Measurements from ENCODE around the gene CFAP52.
"Not testable (repeated sequence)": the region's sequence is repeated elsewhere in the genome, so short reads cannot be mapped to it uniquely, and the experiment has no call there.

Gene CFAP52

DNA sequence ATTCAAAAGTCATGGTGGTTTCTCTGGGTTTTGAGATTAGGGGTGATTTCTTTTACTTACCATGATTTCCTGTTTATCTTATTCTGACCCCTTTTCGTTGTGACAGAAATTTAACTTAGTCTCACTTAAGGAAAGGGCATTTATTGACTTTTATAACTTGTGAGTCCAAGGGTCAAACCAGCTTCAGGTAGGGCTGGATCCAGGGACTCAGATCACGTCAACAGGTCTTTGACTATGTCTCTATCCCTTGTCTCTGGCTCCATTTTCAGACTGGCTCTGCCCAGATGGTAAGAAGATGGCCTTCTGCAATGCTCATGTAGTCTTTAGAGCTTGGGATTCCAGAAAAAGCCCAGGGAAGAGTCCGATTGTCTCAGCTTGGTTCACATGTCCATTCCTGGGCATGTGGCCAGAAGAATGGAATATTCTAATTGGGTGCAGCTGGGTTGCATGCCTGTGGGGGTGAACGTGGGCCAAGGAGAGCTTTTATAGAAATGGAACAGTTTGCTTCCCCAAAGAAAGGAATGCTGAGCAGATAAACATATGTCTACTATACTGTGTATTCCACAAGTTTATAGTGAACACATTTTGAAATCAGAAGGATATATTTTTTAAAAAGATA lies 82.3 kb downstream of the CFAP52 start:
- no peaks in the 10 kb centered on the region for H3K4me1 Mint-ChIP-seq
- no peaks in the 10 kb centered on the region for H3K36me3 Mint-ChIP-seq
- H3K4me3 Mint-ChIP-seq, result no peak overlapping the region
- H3K9me3 Mint-ChIP-seq, result no peaks in the 10 kb centered on the region
- peaks cover 5% of the 10 kb centered on the region for H3K27me3 Mint-ChIP-seq
- H3K27ac Mint-ChIP-seq, result no peak overlapping the region

DNA sequence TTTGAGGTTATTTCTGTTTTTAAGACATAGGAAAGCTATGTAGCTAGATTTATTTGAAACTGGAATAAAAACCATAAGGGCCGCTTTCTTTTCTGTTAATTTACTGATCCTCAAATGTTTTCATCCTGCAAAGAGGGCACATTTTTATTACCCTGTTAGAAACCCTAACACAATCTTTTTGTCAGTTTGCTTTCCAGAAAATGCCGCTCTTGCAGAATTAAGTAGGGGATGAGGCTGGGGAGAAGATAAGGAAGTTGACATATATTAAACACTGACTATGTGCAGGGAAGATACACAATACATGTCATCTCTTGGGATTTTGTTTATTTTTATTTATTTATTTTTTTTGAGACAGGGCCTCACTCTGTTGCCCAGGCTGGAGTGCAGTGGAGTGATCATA lies 84.6 kb downstream of the CFAP52 start:
- Mint-ChIP-seq H3K4me1 (no peaks in the 10 kb centered on the region), H3K4me3 (no peak overlapping the region), H3K36me3 (peaks cover 2% of the 10 kb centered on the region), H3K9me3 (peaks cover 4% of the 10 kb centered on the region), H3K27ac (no peak overlapping the region), H3K27me3 (peaks cover 11% of the 10 kb centered on the region)

DNA sequence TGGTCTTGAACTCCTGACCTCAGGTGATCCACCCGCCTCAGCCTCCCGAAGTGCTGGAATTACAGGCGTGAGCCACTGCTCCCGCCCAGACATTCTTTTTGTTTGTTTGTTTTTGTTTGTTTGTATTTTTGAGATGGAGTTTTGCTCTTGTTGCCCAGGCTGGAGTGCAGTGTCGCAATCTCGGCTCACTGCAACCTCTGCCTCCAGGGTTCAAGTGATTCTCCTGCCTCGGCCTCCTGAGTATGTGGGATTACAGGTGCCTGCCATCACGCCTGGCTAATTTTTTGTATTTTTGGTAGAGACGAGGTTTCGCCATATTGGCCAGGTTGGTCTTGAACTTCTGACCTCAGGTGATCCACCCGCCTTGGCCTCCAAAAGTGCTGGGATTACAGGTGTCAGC lies 87.1 kb downstream of the CFAP52 start:
- not testable (repeated sequence) for H3K27ac Mint-ChIP-seq, H3K4me1 Mint-ChIP-seq, H3K36me3 Mint-ChIP-seq, H3K4me3 Mint-ChIP-seq, H3K9me3 Mint-ChIP-seq
- peaks cover 13% of the 10 kb centered on the region for H3K27me3 Mint-ChIP-seq

DNA sequence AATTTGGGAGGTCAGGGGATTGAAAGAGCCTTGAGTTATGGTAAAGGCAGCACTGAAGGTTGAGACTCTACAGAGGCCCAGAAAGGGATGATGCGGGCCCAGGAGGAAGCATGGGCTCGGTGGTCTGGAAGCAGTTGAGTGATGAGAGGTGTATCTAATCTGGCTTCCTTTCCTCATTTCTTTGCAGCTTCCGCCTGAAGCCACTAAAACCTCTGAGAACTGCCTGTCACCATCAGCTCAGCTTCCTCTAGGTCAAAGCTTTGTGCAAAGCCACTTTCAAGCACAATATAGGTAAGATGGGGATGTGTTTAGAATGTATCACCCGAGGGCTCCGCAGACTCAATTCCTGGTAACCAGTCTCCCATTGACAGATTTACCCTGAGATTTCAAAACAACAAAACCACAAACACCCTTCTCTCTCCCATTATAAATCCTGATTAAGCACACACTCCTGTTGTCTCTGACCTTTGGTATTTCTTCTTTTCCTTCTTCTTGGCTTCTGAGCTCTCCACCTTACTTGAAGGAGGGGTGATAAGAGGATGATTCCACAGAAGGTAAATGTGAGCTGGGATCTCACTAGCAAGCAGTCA lies 90.1 kb downstream of the CFAP52 start:
- Mint-ChIP-seq H3K27ac (no peak overlapping the region), H3K27me3 (peaks cover 21% of the 10 kb centered on the region), H3K36me3 (peaks cover 2% of the 10 kb centered on the region), H3K4me1 (peaks cover 5% of the 10 kb centered on the region), H3K9me3 (peaks cover 4% of the 10 kb centered on the region), H3K4me3 (no peak overlapping the region)

DNA sequence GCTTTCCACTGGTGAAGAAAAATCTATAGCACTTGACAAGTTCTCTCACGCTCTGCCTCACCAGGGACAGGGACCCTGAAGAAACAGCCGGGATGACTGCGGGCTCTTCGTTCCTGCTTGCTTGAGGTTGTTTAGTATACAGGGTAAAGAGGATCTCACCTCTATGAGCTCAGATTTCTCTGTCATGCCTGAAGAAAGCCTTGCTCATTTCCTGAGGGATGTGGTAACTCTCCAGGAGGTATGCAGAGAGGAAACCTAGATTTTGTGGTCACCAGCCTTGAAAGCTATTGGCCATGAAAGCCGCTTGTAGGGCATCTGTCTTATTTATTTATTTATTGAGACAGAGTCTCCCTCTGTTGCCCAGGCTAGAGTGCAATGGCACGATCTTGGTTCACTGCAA lies 92.1 kb downstream of the CFAP52 start:
- Mint-ChIP-seq H3K36me3 (peaks cover 2% of the 10 kb centered on the region), H3K4me1 (peaks cover 5% of the 10 kb centered on the region), H3K9me3 (peaks cover 4% of the 10 kb centered on the region), H3K27me3 (peaks cover 23% of the 10 kb centered on the region), H3K4me3 (no peak overlapping the region), H3K27ac (no peak overlapping the region)

DNA sequence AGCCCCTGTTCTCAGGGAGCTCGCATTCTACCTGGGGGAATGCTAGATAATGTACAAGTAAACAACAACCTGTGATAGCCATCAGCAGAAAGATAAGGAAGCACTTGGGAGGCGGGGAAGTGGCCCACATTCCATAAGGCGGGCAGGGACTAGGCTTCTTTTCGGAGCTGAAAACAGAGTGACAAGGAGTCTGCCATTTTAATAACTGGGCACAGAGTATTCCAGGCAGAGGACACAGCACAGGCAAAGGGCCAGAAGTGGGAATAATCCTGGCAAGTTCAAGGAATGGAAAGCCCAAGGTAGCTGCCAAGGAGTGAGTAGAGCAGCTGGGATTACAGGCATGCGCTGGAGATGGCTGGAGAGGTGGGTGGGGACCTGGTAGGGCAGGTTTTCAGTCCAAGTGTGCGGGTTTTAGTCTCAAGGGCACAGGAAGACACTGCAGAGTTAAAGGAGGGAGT lies 93.1 kb downstream of the CFAP52 start:
- H3K27ac Mint-ChIP-seq, result no peak overlapping the region
- H3K4me3 Mint-ChIP-seq, result no peak overlapping the region
- H3K36me3 Mint-ChIP-seq, result peaks cover 2% of the 10 kb centered on the region
- H3K4me1 Mint-ChIP-seq, result peaks cover 5% of the 10 kb centered on the region
- peaks cover 19% of the 10 kb centered on the region for H3K27me3 Mint-ChIP-seq
- no peaks in the 10 kb centered on the region for H3K9me3 Mint-ChIP-seq

DNA sequence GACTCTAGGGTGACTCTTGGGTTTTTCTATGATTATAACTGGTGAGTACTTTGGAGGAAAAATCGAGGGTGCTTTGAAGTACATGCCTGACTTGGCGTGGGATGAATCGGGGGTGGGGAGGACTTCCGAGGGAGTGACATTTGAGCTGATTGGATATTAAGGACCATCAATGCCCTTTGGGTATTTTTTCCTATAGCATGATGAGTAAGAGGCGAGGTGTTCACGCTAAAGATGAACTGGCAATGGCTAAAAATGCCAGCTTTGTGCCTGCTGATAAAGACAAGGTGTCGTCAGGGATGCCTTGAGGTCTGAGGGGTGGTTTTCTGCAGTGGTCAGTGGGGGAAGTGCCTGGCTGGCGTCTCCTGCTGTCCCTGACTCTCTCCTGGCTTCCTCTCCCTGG lies 94.2 kb downstream of the CFAP52 start:
- Mint-ChIP-seq H3K4me1 (peaks cover 5% of the 10 kb centered on the region), H3K9me3 (no peaks in the 10 kb centered on the region), H3K36me3 (peaks cover under 1% of the 10 kb centered on the region), H3K27ac (no peak overlapping the region), H3K4me3 (no peak overlapping the region), H3K27me3 (peaks cover 16% of the 10 kb centered on the region)

DNA sequence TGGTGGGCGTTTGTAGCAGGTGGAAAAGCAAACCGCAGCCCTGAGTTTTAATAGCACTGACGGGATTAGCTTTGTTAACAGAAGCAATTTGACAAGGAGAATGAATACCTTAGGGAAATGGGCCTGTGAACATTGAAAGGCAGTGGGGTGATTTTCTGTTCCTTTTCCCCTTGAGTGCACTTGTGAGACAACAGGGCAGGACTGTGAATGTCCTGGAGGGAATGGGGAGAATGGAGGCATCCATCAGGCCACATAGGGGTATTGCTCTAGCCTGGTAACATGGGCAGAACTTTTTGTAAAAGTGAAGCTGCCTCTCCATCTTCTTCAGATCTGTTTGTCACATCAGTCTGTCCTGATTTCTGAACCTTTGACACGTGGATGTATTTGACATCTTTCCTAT lies 95.1 kb downstream of the CFAP52 start:
- H3K27me3 Mint-ChIP-seq, result peaks cover 15% of the 10 kb centered on the region
- H3K27ac Mint-ChIP-seq, result no peak overlapping the region
- peaks cover 4% of the 10 kb centered on the region for H3K4me1 Mint-ChIP-seq
- no peaks in the 10 kb centered on the region for H3K36me3 Mint-ChIP-seq
- no peak overlapping the region for H3K4me3 Mint-ChIP-seq
- H3K9me3 Mint-ChIP-seq, result no peaks in the 10 kb centered on the region

DNA sequence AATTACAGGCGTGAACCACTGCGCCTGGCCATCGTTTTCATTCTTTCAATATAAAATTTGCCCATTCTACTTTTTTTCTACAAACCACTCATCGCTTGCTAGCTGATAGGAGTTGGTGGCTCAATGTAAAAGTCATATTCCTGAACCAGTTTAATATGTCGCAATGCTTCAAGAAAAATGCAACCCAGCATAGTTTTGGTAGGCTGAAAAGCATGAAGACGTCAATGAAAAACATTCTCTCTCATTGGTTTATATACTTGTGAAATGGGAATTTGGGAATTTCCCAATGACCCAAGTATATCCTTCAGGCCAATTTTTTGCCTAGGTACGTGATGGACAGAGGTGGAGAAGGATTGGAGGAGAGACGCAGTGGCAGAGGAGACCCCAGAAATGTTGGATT lies 95.8 kb downstream of the CFAP52 start:
- H3K27ac Mint-ChIP-seq, result no peak overlapping the region
- H3K4me1 Mint-ChIP-seq, result no peaks in the 10 kb centered on the region
- no peak overlapping the region for H3K4me3 Mint-ChIP-seq
- peaks cover 15% of the 10 kb centered on the region for H3K27me3 Mint-ChIP-seq
- H3K9me3 Mint-ChIP-seq, result no peaks in the 10 kb centered on the region
- no peaks in the 10 kb centered on the region for H3K36me3 Mint-ChIP-seq

DNA sequence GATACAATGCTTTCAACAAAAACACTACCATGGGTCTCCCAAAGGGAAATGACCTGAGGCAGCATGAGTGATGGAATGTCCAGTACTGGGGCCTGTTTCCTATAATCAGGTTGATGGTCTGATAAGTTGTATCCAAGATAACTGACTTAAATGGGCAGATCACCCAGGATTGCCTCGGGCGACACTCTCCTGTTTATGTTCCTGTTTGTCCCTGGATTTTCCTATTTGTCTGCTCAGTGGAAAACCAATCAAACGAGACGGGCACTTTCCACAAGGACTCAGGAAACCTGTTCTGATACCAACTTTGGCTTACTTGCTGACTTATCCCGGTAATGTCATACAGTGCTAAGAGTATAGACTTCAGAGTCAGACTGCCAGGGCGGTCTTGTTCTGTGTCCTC lies 96.2 kb downstream of the CFAP52 start:
- Mint-ChIP-seq H3K36me3 (no peaks in the 10 kb centered on the region), H3K4me3 (no peak overlapping the region), H3K27me3 (peaks cover 15% of the 10 kb centered on the region), H3K9me3 (no peaks in the 10 kb centered on the region), H3K4me1 (no peaks in the 10 kb centered on the region), H3K27ac (no peak overlapping the region)

DNA sequence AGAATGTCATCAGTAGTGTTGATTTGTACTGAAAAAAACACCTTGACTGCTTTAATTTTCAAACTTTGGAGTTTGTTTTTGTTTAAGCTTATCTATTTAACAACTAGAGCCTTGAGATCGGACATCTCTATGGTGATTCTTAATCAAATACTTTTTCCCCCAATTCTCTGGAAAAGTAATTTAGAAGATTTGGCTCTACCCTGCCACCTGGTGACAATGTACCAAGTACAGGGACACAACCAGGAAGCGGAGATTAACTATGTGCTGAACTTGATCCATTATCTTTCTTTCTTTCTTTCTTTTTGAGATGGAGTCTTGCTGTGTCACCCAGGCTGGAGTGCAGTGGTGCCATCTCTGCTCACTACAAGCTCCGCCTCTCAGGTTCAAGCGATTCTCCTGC lies 99.6 kb downstream of the CFAP52 start:
- H3K36me3 Mint-ChIP-seq, result peaks cover 2% of the 10 kb centered on the region
- no peaks in the 10 kb centered on the region for H3K4me1 Mint-ChIP-seq
- H3K4me3 Mint-ChIP-seq, result no peak overlapping the region
- H3K27ac Mint-ChIP-seq, result no peak overlapping the region
- H3K27me3 Mint-ChIP-seq, result peaks cover 2% of the 10 kb centered on the region
- H3K9me3 Mint-ChIP-seq, result peaks cover 7% of the 10 kb centered on the region

DNA sequence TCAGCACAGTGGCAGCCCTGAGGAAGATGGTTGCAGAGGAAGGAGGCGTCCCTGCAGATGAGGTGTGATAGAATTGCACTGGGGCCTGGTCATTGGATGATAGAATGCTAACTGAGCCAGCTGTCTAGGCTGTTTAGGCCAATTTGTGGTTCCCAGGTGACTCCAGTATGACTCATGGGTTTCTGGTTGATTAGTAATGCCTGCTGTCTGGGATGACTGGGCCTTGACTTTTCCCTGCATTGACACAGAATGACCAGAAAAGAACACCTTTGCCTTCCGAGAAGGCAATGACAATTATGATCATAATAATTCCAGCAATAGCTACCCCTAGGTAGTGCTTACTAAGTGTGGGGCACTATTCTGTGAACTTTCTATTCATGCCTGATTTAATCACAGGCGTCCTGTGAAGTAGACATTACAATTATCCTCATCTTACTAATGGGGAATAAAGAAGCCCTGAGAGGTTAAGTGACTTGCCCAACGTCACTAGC lies 100.4 kb downstream of the CFAP52 start:
- H3K36me3 Mint-ChIP-seq, result peaks cover 2% of the 10 kb centered on the region
- H3K27me3 Mint-ChIP-seq, result peaks cover 2% of the 10 kb centered on the region
- H3K4me3 Mint-ChIP-seq, result no peak overlapping the region
- H3K9me3 Mint-ChIP-seq, result peaks cover 7% of the 10 kb centered on the region
- no peaks in the 10 kb centered on the region for H3K4me1 Mint-ChIP-seq
- no peak overlapping the region for H3K27ac Mint-ChIP-seq

DNA sequence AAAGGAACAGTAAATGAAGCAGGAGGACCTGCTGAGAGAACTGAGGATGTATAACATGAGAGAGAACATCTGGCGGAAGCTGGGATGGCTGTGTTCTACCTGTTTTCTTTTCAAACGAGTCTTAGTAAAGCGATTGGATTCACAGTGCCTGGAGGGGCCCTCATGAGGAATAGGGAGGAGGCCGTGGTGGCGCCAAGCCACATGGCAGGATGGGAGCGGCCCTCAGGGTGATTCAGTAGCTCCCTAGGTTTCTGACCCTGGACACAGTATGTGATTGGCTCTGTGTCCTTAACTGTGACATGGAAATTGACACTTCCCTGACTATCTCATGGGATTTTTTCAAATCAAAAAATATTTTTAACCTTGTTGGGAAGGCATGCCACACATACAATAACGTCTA lies 101.0 kb downstream of the CFAP52 start:
- Mint-ChIP-seq H3K4me1 (no peaks in the 10 kb centered on the region), H3K9me3 (peaks cover 7% of the 10 kb centered on the region), H3K27ac (no peak overlapping the region), H3K27me3 (peaks cover 2% of the 10 kb centered on the region), H3K4me3 (no peak overlapping the region), H3K36me3 (peaks cover 2% of the 10 kb centered on the region)

DNA sequence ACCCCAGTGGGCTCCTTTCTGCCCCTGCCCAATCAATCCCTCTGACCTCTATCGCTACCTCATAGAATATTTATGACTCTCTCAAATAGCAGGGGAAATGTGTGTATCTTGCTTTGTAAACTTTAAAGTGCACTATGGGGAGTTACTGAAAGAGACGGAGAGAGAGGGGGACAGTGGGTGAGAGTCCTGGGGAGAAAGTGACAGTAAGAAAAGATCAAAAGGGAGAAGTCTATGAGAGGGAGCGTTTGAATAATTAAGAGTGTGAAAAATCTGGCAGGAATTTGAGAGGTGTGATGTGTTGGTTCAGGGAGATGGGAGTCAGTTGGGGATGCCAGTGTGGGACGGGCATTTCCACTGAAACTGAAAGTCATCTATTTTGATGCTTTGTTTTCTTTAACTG lies 101.5 kb downstream of the CFAP52 start:
- H3K27me3 Mint-ChIP-seq, result peaks cover under 1% of the 10 kb centered on the region
- H3K27ac Mint-ChIP-seq, result peak overlapping the region; percentile 48
- H3K36me3 Mint-ChIP-seq, result peaks cover 2% of the 10 kb centered on the region
- H3K4me1 Mint-ChIP-seq, result no peaks in the 10 kb centered on the region
- no peak overlapping the region for H3K4me3 Mint-ChIP-seq
- H3K9me3 Mint-ChIP-seq, result peaks cover 7% of the 10 kb centered on the region

DNA sequence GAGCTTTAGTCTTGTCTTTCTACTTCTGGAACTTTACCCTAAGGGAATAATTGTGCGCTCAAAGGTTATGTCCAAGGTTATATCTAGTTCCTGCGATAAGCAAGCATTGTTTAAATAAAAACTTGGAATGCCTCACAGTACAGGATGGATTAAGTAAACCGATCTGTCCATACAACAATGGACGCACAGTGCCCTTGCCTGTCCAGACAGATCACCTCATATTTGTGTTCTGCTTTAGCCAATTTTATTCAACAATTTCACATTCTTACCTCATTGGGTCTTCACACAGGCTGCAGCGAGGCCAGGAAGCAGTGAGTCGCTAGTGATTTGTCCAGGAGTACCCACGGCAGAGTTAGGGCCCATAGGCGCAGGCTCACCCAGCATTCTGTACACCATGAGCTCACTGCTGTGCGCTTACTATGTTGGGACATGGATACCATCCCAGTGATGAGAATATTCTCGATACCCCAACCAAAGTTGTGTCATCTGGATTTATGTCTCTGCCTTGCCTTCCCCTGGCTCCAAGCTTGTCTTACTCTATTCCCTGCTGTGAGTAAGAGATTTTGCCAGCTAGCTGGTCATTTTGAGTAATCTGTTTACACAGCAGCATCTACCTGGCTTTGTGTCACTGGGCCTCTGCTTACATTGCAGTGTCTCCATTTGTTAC lies 108.6 kb downstream of the CFAP52 start:
- no peaks in the 10 kb centered on the region for H3K27me3 Mint-ChIP-seq
- H3K27ac Mint-ChIP-seq, result no peak overlapping the region
- peaks cover 1% of the 10 kb centered on the region for H3K36me3 Mint-ChIP-seq
- H3K4me1 Mint-ChIP-seq, result no peaks in the 10 kb centered on the region
- H3K9me3 Mint-ChIP-seq, result peaks cover 11% of the 10 kb centered on the region
- no peak overlapping the region for H3K4me3 Mint-ChIP-seq

Measured in activated naive CD4-positive, alpha-beta T cell treated with anti-CD3 and anti-CD28 coated beads, Interleukin-2, amount 50 U/mL, for 24 hours (primary cell).